ENCODE data around the gene TSKU. TPM values are rescaled to one million over a fixed set of nuclear protein-coding genes. Genes with fewer than 3 reads are reported as not detected.

TSKU gene
- total RNA-seq, 1 experiment from 2014 or later = 20.1 TPM

GRCh38 chr11:76781807-76782530 is 1.2 kb upstream of the TSKU start:
- Mint-ChIP-seq H3K27me3 (ENCODE audit: insufficient read depth, unreplicated experiment) (no peaks in the 10 kb centered on the region), H3K4me1 (ENCODE audit: insufficient read depth, unreplicated experiment) (peaks cover 49% of the 10 kb centered on the region), H3K9me3 (ENCODE audit: unreplicated experiment) (peaks cover 13% of the 10 kb centered on the region), H3K27ac (ENCODE audit: low read depth, unreplicated experiment) (peak overlapping the region; percentile 17), H3K36me3 (ENCODE audit: insufficient read depth, unreplicated experiment) (peaks cover 18% of the 10 kb centered on the region), H3K4me3 (ENCODE audit: unreplicated experiment) (peak overlapping the region; percentile 83)
- TF ChIP-seq, protein P1, sequence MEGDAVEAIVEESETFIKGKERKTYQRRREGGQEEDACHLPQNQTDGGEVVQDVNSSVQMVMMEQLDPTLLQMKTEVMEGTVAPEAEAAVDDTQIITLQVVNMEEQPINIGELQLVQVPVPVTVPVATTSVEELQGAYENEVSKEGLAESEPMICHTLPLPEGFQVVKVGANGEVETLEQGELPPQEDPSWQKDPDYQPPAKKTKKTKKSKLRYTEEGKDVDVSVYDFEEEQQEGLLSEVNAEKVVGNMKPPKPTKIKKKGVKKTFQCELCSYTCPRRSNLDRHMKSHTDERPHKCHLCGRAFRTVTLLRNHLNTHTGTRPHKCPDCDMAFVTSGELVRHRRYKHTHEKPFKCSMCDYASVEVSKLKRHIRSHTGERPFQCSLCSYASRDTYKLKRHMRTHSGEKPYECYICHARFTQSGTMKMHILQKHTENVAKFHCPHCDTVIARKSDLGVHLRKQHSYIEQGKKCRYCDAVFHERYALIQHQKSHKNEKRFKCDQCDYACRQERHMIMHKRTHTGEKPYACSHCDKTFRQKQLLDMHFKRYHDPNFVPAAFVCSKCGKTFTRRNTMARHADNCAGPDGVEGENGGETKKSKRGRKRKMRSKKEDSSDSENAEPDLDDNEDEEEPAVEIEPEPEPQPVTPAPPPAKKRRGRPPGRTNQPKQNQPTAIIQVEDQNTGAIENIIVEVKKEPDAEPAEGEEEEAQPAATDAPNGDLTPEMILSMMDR (IDR thresholded peaks at IDR 0.05; ENCODE audit: unreplicated experiment) = no peak
- BruUV-seq (replicated peaks) = no TSS peak
- intact Hi-C loops (cut with micrococcal nuclease) = loop anchor here (5.0 kb wide), 1 partner anchor 50 kb away; no protein-coding TSS in a partner anchor
- POLR2A ChIA-PET = interaction anchor here (0.7 to 3.3 kb wide), 11 partner anchors 10 to 138 kb away, joined by 3 to 83 read pairs (median 4); no protein-coding TSS in a partner anchor
- DNase-seq (ENCODE audit: unreplicated experiment) = peak; percentile 80
- CTCF ChIA-PET = interaction anchor here (0.6 to 1.5 kb wide), 11 partner anchors 8 to 303 kb away, joined by 3 to 5 read pairs (median 4); no protein-coding TSS in a partner anchor

DNA sequence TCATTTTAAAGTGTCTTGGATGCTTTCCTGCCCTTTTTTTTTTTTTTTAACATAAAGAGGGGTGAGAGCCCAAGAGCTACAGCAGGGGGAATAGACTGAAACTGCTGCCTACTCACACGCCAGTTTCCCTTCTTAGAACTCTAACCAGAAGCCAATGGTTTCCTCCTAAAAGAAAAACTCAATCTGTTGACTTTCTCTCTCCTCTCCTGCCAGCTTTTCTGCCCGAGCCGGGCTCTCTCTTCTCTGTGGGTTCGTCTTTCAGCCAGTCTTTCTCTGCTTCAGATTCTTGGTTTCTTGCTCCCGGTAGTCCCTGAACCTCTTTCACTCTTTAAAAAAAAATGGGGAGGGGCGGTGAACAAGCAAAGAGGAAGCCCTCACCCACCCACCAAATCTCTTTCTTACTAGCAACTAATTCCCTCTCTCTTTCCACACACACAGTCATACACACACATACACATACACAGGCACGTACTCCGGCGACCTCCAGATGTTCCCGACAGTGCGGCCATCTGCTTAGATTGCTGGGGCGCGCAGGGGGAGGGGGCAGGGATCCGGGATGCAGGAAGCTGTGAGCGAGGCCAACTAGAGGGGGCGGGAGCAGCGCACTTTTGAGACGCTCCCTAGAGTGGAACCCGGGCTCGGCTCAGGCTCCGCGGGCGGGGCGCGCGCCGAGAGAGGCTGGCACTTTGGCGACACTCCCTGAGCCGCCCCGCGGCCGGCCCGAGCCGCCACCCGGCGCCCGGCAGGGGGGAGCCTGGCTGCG is 444 bp upstream of the TSKU start:
- Mint-ChIP-seq H3K4me1 (ENCODE audit: insufficient read depth, unreplicated experiment) (peaks cover 56% of the 10 kb centered on the region), H3K27me3 (ENCODE audit: insufficient read depth, unreplicated experiment) (no peaks in the 10 kb centered on the region), H3K9me3 (ENCODE audit: unreplicated experiment) (peaks cover 6% of the 10 kb centered on the region), H3K4me3 (ENCODE audit: unreplicated experiment) (peak overlapping the region; percentile 83), H3K27ac (ENCODE audit: low read depth, unreplicated experiment) (peak overlapping the region; percentile 17), H3K36me3 (ENCODE audit: insufficient read depth, unreplicated experiment) (peaks cover 18% of the 10 kb centered on the region)
- peak; percentile 90 for DNase-seq (ENCODE audit: unreplicated experiment)
- intact Hi-C loops (cut with micrococcal nuclease) = loop anchor here (5.0 kb wide), 1 partner anchor 50 kb away; no protein-coding TSS in a partner anchor
- TF ChIP-seq, protein P1 (IDR thresholded peaks at IDR 0.05; ENCODE audit: unreplicated experiment) = no peak
- POLR2A ChIA-PET = interaction anchor here (0.5 to 3.3 kb wide), 12 partner anchors 9 to 506 kb away, joined by 3 to 83 read pairs (median 4); no protein-coding TSS in a partner anchor
- BruUV-seq (replicated peaks) = TSS peak; percentile 63
- CTCF ChIA-PET = interaction anchor here (0.6 to 1.5 kb wide), 8 partner anchors 8 to 303 kb away, joined by 3 to 5 read pairs (median 4); no protein-coding TSS in a partner anchor

DNA sequence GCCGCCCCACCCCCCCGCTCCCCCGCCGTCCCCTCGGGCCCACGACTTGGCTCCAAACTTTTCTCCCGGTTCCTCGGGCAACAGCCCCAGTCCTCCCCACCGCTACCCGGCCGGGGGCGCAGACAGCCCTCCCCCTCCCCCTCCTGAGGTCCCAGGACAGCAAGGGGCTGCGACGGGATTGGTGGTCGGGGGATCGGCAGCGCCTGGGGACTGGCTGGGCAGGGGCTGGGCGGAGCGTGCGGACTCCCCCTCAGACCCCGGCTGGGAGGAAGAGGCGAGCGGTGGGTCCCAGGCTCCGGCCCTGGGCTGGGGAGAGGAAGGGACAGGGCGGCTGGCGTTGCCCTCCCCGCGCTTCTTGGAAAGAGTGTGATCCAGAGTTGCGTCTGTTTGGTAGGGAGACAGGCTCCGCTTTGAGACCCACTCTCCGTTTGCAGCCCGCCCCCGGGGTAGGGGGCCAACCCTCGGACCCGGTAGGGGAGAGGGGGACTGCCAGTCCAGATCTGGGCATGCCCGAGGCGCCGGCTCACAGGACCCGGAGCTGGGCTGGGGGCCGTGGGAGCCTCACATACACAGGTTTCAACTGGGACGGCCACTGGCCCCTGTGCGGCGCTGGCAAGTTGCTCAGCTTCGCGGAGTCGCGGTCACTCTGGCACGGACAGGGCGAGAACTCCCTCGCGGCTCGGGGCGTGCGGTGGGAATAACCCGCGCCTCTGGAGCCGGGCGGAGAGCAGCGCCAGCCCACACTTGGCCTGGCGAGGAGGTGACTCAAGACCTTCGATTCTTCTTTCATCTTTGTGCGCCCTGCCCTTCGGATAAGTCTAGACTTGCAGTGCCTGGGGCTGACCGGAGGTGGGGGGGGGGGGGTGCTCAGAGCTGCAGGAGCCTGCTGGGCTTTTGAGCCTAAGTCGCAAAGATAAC is 999 bp downstream of the TSKU start:
- H3K4me3 Mint-ChIP-seq (ENCODE audit: unreplicated experiment) = peak overlapping the region; percentile 83
- TF ChIP-seq, protein P1 (IDR thresholded peaks at IDR 0.05; ENCODE audit: unreplicated experiment) = no peak
- H3K27me3 Mint-ChIP-seq (ENCODE audit: insufficient read depth, unreplicated experiment) = no peaks in the 10 kb centered on the region
- H3K27ac Mint-ChIP-seq (ENCODE audit: low read depth, unreplicated experiment) = peak overlapping the region; percentile 5
- CTCF ChIA-PET = no interaction called here
- POLR2A ChIA-PET = interaction anchor here (0.6 to 6.7 kb wide), 10 partner anchors 12 to 242 kb away, joined by 3 to 83 read pairs (median 3); no protein-coding TSS in a partner anchor
- DNase-seq (ENCODE audit: unreplicated experiment) = peak; percentile 89
- peaks cover 65% of the 10 kb centered on the region for H3K4me1 Mint-ChIP-seq (ENCODE audit: insufficient read depth, unreplicated experiment)
- BruUV-seq (replicated peaks) = no TSS peak
- peaks cover 11% of the 10 kb centered on the region for H3K36me3 Mint-ChIP-seq (ENCODE audit: insufficient read depth, unreplicated experiment)
- intact Hi-C loops (cut with micrococcal nuclease) = loop anchor here (5.0 kb wide), 1 partner anchor 52 kb away; no protein-coding TSS in a partner anchor
- H3K9me3 Mint-ChIP-seq (ENCODE audit: unreplicated experiment) = no peaks in the 10 kb centered on the region
